SW480 (cell line): ENCODE results near the gene GGT5.
"Not testable (repeated sequence)": the region's sequence is repeated elsewhere in the genome, so short reads cannot be mapped to it uniquely, and the experiment has no call there.

Experiments
- DNase-seq: peaks from one replicate; pipeline ENCODE4 v3.0.0-alpha.2; 2016; ENCODE audit warnings: low spot score

GGT5 gene

GRCh38 chr22:24263479-24263878 is 18.6 kb upstream of the GGT5 start:
- DNase-seq, result not testable (repeated sequence)

GRCh38 chr22:24262185-24262749 is 17.4 kb upstream of the GGT5 start:
- DNase-seq, result not testable (repeated sequence)

- DNase-seq, result peak; percentile 62
Observed at GRCh38 chr22:24259459-24259858, 14.6 kb upstream of the GGT5 start.

GRCh38 chr22:24256736-24257135 is 11.9 kb upstream of the GGT5 start:
- not testable (repeated sequence) for DNase-seq

GRCh38 chr22:24256136-24256535 is 11.3 kb upstream of the GGT5 start:
- not testable (repeated sequence) for DNase-seq

- not testable (repeated sequence) for DNase-seq
Observed at GRCh38 chr22:24253126-24253525, 8.2 kb upstream of the GGT5 start.

- DNase-seq, result not testable (repeated sequence)
Observed at GRCh38 chr22:24251286-24251685, 6.4 kb upstream of the GGT5 start.

GRCh38 chr22:24249413-24249812 is 4.5 kb upstream of the GGT5 start:
- DNase-seq, result not testable (repeated sequence)

GRCh38 chr22:24248611-24249010 is 3.7 kb upstream of the GGT5 start:
- not testable (repeated sequence) for DNase-seq

- DNase-seq, result peak; percentile 53
Observed at GRCh38 chr22:24247564-24248344, 2.9 kb upstream of the GGT5 start.

GRCh38 chr22:24247011-24247507 is 2.2 kb upstream of the GGT5 start:
- no peak for DNase-seq

GRCh38 chr22:24245584-24246561 is 991 bp upstream of the GGT5 start:
- not testable (repeated sequence) for DNase-seq

- no peak for DNase-seq
Observed at GRCh38 chr22:24244144-24244787, 616 bp downstream of the GGT5 start.

GRCh38 chr22:24243417-24243816 is 1.5 kb downstream of the GGT5 start:
- not testable (repeated sequence) for DNase-seq

GRCh38 chr22:24240985-24241692 is 3.7 kb downstream of the GGT5 start:
- DNase-seq, result not testable (repeated sequence)

GRCh38 chr22:24240381-24240780 is 4.5 kb downstream of the GGT5 start:
- DNase-seq, result no peak

- DNase-seq, result not testable (repeated sequence)
Observed at GRCh38 chr22:24238101-24238694, 6.7 kb downstream of the GGT5 start.

- no peak for DNase-seq
Observed at GRCh38 chr22:24236656-24237055, 8.2 kb downstream of the GGT5 start.

GRCh38 chr22:24235315-24235714 is 9.6 kb downstream of the GGT5 start:
- no peak for DNase-seq

- DNase-seq, result no peak
Observed at GRCh38 chr22:24233816-24234215, 11.1 kb downstream of the GGT5 start.

- no peak for DNase-seq
Observed at GRCh38 chr22:24233235-24233634, 11.6 kb downstream of the GGT5 start.
